ENCODE data around the gene INO80B. TPM values are rescaled to one million over a fixed set of nuclear protein-coding genes. Genes with fewer than 3 reads are reported as not detected.
"Not testable (repeated sequence)": the region's sequence is repeated elsewhere in the genome, so short reads cannot be mapped to it uniquely, and the experiment has no call there.

Gene INO80B
- total RNA-seq, 1 donor from 2014 or later: 18.5 TPM

DNA sequence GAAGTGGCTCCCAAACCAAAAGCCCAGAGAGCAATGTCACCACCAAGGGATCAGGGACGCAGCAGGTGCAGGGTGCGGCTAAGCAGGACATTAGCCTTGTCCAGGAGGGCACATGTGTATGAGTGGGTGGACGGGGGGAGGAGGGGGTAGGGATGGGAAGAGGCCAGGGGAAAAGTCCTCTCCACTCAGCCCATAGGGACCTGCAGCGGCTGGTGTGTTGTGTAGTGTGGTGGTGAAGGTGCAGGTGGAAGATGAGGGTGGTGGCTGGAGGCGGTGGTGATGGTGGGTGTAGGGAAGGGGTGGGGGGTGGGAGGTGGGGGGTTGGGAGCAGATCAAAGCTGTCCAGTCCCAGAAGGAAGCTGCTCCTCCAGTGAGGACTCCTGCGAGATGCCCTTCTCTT lies 37.1 kb upstream of the INO80B start:
- H3K9me3 Mint-ChIP-seq (ENCODE audit: unreplicated experiment): peaks cover 7% of the 10 kb centered on the region
- H3K4me1 Mint-ChIP-seq (ENCODE audit: low read depth, unreplicated experiment): peaks cover 10% of the 10 kb centered on the region
- no peak overlapping the region for H3K27ac Mint-ChIP-seq (ENCODE audit: unreplicated experiment)
- no peak for DNase-seq
- no peak overlapping the region for H3K4me3 Mint-ChIP-seq (ENCODE audit: unreplicated experiment)
- peaks cover 11% of the 10 kb centered on the region for H3K27me3 Mint-ChIP-seq (ENCODE audit: unreplicated experiment)
- H3K36me3 Mint-ChIP-seq (ENCODE audit: unreplicated experiment): no peaks in the 10 kb centered on the region
- TF ChIP-seq, protein P1, sequence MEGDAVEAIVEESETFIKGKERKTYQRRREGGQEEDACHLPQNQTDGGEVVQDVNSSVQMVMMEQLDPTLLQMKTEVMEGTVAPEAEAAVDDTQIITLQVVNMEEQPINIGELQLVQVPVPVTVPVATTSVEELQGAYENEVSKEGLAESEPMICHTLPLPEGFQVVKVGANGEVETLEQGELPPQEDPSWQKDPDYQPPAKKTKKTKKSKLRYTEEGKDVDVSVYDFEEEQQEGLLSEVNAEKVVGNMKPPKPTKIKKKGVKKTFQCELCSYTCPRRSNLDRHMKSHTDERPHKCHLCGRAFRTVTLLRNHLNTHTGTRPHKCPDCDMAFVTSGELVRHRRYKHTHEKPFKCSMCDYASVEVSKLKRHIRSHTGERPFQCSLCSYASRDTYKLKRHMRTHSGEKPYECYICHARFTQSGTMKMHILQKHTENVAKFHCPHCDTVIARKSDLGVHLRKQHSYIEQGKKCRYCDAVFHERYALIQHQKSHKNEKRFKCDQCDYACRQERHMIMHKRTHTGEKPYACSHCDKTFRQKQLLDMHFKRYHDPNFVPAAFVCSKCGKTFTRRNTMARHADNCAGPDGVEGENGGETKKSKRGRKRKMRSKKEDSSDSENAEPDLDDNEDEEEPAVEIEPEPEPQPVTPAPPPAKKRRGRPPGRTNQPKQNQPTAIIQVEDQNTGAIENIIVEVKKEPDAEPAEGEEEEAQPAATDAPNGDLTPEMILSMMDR (IDR thresholded peaks at IDR 0.05; ENCODE audit: partially characterized antibody, unreplicated experiment): no peak

DNA sequence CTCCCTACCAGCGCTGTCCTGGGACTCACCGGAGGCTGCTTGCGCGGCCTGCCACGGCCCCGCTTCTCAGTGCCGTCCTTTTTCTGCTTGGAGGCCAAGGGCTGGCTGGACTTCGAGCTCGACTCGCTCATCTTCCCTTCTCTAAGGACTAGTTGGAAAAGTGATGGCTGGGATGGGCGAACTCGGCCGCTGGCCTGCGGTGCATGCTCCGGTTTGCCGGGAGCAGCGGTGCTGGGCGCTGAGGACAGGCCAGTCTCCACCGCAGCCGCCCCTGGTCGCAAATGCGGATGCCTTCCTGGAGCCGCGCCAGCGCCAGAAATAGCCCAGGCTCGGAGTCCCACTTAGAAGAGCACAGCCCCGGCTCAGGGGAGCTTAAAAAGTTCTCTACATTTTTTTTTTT lies 36.6 kb upstream of the INO80B start:
- no peak overlapping the region for H3K27ac Mint-ChIP-seq (ENCODE audit: unreplicated experiment)
- peaks cover 10% of the 10 kb centered on the region for H3K9me3 Mint-ChIP-seq (ENCODE audit: unreplicated experiment)
- no peak for DNase-seq
- H3K4me3 Mint-ChIP-seq (ENCODE audit: unreplicated experiment): no peak overlapping the region
- H3K27me3 Mint-ChIP-seq (ENCODE audit: unreplicated experiment): peaks cover 11% of the 10 kb centered on the region
- TF ChIP-seq, protein P1 (IDR thresholded peaks at IDR 0.05; ENCODE audit: partially characterized antibody, unreplicated experiment): no peak
- peaks cover 10% of the 10 kb centered on the region for H3K4me1 Mint-ChIP-seq (ENCODE audit: low read depth, unreplicated experiment)
- H3K36me3 Mint-ChIP-seq (ENCODE audit: unreplicated experiment): no peaks in the 10 kb centered on the region

DNA sequence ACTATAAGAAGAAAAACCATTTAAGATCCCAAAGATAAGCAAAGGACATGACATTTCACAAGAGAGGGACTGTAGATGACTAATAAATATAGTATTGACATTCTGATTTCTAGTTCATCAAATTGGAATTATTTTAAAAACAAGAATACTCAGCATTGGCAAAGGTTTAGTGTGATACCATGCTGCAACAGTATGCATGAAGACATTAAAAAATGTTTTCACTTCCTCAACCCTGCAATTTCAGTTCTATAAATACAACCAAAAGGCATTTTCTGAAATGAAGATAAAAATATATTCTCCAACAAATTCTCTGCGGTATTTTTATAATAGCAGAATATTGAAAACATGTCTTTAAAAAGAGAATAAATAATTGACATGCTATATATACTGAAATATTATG lies 35.5 kb upstream of the INO80B start:
- Mint-ChIP-seq H3K27ac (ENCODE audit: unreplicated experiment) (no peak overlapping the region), H3K36me3 (ENCODE audit: unreplicated experiment) (no peaks in the 10 kb centered on the region), H3K27me3 (ENCODE audit: unreplicated experiment) (peaks cover 11% of the 10 kb centered on the region), H3K4me3 (ENCODE audit: unreplicated experiment) (no peak overlapping the region), H3K4me1 (ENCODE audit: low read depth, unreplicated experiment) (peaks cover 10% of the 10 kb centered on the region), H3K9me3 (ENCODE audit: unreplicated experiment) (peaks cover 10% of the 10 kb centered on the region)
- DNase-seq: no peak
- TF ChIP-seq, protein P1 (IDR thresholded peaks at IDR 0.05; ENCODE audit: partially characterized antibody, unreplicated experiment): no peak

DNA sequence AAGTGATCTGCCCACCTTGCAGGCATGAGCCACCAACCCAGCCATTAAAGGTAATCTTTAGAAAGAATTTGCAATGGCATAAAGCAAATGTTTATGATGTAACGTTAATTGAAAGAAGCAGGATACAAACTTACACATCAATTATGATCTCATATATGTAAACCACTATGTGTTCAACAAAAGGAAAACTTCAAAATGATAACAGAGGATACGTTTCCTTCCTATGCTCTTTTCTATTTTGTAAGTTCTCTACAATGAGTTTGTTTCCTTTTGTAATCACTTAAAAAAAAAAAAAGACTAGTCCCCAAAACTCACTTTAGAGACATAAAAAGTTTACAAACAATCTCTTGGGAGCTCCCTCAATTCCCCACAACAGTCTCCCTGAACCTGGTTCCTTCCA lies 34.9 kb upstream of the INO80B start:
- no peak for DNase-seq
- H3K36me3 Mint-ChIP-seq (ENCODE audit: unreplicated experiment): no peaks in the 10 kb centered on the region
- TF ChIP-seq, protein P1 (IDR thresholded peaks at IDR 0.05; ENCODE audit: partially characterized antibody, unreplicated experiment): no peak
- H3K27me3 Mint-ChIP-seq (ENCODE audit: unreplicated experiment): peaks cover 11% of the 10 kb centered on the region
- H3K27ac Mint-ChIP-seq (ENCODE audit: unreplicated experiment): no peak overlapping the region
- peaks cover 10% of the 10 kb centered on the region for H3K4me1 Mint-ChIP-seq (ENCODE audit: low read depth, unreplicated experiment)
- H3K4me3 Mint-ChIP-seq (ENCODE audit: unreplicated experiment): no peak overlapping the region
- H3K9me3 Mint-ChIP-seq (ENCODE audit: unreplicated experiment): peaks cover 13% of the 10 kb centered on the region

DNA sequence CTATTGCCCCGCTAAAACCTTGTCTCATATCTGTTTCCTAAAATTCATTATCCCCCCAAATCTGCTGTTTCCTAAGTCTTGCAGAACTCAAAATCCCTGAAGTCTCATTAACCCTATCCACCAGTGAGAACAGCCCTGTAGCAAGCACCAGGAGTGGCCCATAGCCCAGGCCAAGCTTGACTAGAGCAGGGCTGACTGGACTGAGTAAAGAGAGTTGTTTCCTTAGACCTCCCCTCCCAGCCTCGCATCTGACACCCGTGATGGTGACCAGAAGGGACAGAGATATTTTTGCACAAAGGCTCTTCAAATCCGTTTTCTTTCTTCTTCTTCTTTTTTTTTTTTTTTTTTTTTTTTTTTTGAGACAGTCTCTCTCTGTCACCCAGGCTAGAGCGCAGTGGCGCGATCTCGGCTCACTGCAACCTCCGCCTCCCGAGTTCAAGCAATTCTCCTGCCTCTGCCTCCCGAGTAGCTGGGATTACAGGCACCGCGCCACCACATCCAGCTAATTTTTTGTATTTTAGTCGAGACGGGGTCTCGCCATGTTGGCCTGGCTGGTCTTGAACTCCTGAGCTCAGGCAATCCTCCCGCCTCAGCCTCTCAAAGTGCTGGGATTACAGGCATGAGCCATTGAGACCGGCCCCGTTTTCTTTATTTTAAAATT lies 34.3 kb upstream of the INO80B start:
- not testable (repeated sequence) for H3K27ac Mint-ChIP-seq (ENCODE audit: unreplicated experiment); DNase-seq; H3K36me3 Mint-ChIP-seq (ENCODE audit: unreplicated experiment)
- H3K9me3 Mint-ChIP-seq (ENCODE audit: unreplicated experiment): peaks cover 13% of the 10 kb centered on the region
- H3K4me1 Mint-ChIP-seq (ENCODE audit: low read depth, unreplicated experiment): peaks cover 12% of the 10 kb centered on the region
- peaks cover 11% of the 10 kb centered on the region for H3K27me3 Mint-ChIP-seq (ENCODE audit: unreplicated experiment)
- peak overlapping the region; percentile 100 for H3K4me3 Mint-ChIP-seq (ENCODE audit: unreplicated experiment)

Measured in glutamatergic neuron (in vitro differentiated cells).